Measurements from ENCODE around the gene KPNA3.

KPNA3 gene

GRCh38 chr13:49812812-49813211, 20.3 kb upstream of the KPNA3 start:
- no peak for DNase-seq (ENCODE audit: low read depth in 1 of 2, low spot score in 1 of 2)
- no peaks in the 10 kb centered on the region for H3K27me3 ChIP-seq (ENCODE audit: insufficient read depth, poor library complexity, severe bottlenecking)

GRCh38 chr13:49811527-49811908, 19.0 kb upstream of the KPNA3 start:
- TF ChIP-seq CTCF (IDR thresholded peaks at IDR 0.05; ENCODE audit: insufficient read depth, low read length) = no peak
- H3K4me3 ChIP-seq (replicated peaks; ENCODE audit: insufficient read depth, low read length) = no peak overlapping the region
- H3K27me3 ChIP-seq (ENCODE audit: insufficient read depth, poor library complexity, severe bottlenecking) = no peaks in the 10 kb centered on the region
- H3K27ac ChIP-seq (replicated peaks) = no peak overlapping the region
- no peak for DNase-seq (ENCODE audit: low read depth in 1 of 2, low spot score in 1 of 2)

More at GRCh38 chr13:49812812-49813211, 20.3 kb upstream of the KPNA3 start:
- Histone ChIP-seq H3K27ac (replicated peaks) (no peak overlapping the region), H3K4me3 (replicated peaks; ENCODE audit: insufficient read depth, low read length) (no peak overlapping the region)
- TF ChIP-seq SPI1 (IDR thresholded peaks at IDR 0.05; ENCODE audit: borderline replicate concordance, low read depth) (no peak), GABPA (IDR thresholded peaks at IDR 0.05; ENCODE audit: low read depth) (no peak), POLR2AphosphoS5 (IDR thresholded peaks at IDR 0.05; ENCODE audit: low read depth) (no peak), CTCF (IDR thresholded peaks at IDR 0.05; ENCODE audit: insufficient read depth, low read length) (no peak), REST (IDR thresholded peaks at IDR 0.05; ENCODE audit: insufficient replicate concordance, low read depth) (no peak)

- no peaks in the 10 kb centered on the region for H3K27me3 ChIP-seq (ENCODE audit: insufficient read depth, poor library complexity, severe bottlenecking)
- TF ChIP-seq GABPA (IDR thresholded peaks at IDR 0.05; ENCODE audit: low read depth) (no peak), POLR2AphosphoS5 (IDR thresholded peaks at IDR 0.05; ENCODE audit: low read depth) (no peak), SPI1 (IDR thresholded peaks at IDR 0.05; ENCODE audit: borderline replicate concordance, low read depth) (no peak), CTCF (IDR thresholded peaks at IDR 0.05; ENCODE audit: insufficient read depth, low read length) (no peak), REST (IDR thresholded peaks at IDR 0.05; ENCODE audit: insufficient replicate concordance, low read depth) (no peak)
- no peak for DNase-seq (ENCODE audit: low read depth in 1 of 2, low spot score in 1 of 2)
- H3K27ac ChIP-seq (replicated peaks) = no peak overlapping the region
- no peak overlapping the region for H3K4me3 ChIP-seq (replicated peaks; ENCODE audit: insufficient read depth, low read length)
Measured at GRCh38 chr13:49810567-49811526, 18.4 kb upstream of the KPNA3 start.
